ENCODE measurements around the gene ZNF750. TPM values are rescaled to one million over a fixed set of nuclear protein-coding genes. Genes with fewer than 3 reads are reported as not detected.
A peak's percentile ranks its signal among the peaks of the same experiment; 100 is the strongest.

Gene ZNF750
- total and polyA plus RNA-seq, 4 donors, result 0.02 to 0.08 TPM; not detected in 2

GRCh38 chr17:82878527-82878926 lies 38.7 kb upstream of the ZNF750 start:
- Histone ChIP-seq H3K9ac (ENCODE audit: low read depth in 1 of 2, low read length in 2 of 2) (no peak overlapping the region), H3K36me3 (ENCODE audit: control insufficient read depth in 4 of 4, insufficient read depth in 3 of 4, low read depth in 1 of 4, low read length in 3 of 4) (no peaks in the 10 kb centered on the region), H3K27me3 (ENCODE audit: control insufficient read depth in 4 of 4, insufficient read depth in 4 of 4, low read length in 3 of 4) (no peaks in the 10 kb centered on the region), H3K4me3 (ENCODE audit: low read depth in 1 of 3, low read length in 3 of 3) (no peak overlapping the region), H3K9me3 (ENCODE audit: control insufficient read depth in 4 of 4, low read length in 3 of 4) (no peaks in the 10 kb centered on the region), H3K27ac (ENCODE audit: low read depth in 1 of 2, low read length in 2 of 2) (no peak overlapping the region), H3K4me1 (ENCODE audit: control insufficient read depth in 4 of 4, insufficient read depth in 4 of 4, low read length in 3 of 4) (peaks cover 0 to 8% (median 4%) of the 10 kb centered on the region in 4 donors)
- DNase-seq (ENCODE audit: low spot score), result no peak
- TF ChIP-seq NR2F2 (IDR thresholded peaks at IDR 0.05) (no peak), FOXA2 (IDR thresholded peaks at IDR 0.05) (no peak), SP1 (IDR thresholded peaks at IDR 0.05) (no peak), ZBTB33 (IDR thresholded peaks at IDR 0.05) (no peak), TAF1 (conservative IDR thresholded peaks at IDR 0.05) (no peak)
- WGBS, result 77% methylated on average over 9 of the region's 9 CpGs

GRCh38 chr17:82876602-82877379 lies 37.0 kb upstream of the ZNF750 start:
- WGBS, result 60% methylated on average over 14 of the region's 14 CpGs
- Histone ChIP-seq H3K4me3 (ENCODE audit: low read depth in 1 of 3, low read length in 3 of 3) (no peak overlapping the region), H3K36me3 (ENCODE audit: control insufficient read depth in 4 of 4, insufficient read depth in 3 of 4, low read depth in 1 of 4, low read length in 3 of 4) (peaks cover 0 to 2% (median under 1%) of the 10 kb centered on the region in 4 donors), H3K27me3 (ENCODE audit: control insufficient read depth in 4 of 4, insufficient read depth in 4 of 4, low read length in 3 of 4) (no peaks in the 10 kb centered on the region), H3K9ac (ENCODE audit: low read depth in 1 of 2, low read length in 2 of 2) (no peak overlapping the region), H3K27ac (ENCODE audit: low read depth in 1 of 2, low read length in 2 of 2) (peak overlapping the region in 1 of 2 donors; percentile 7), H3K9me3 (ENCODE audit: control insufficient read depth in 4 of 4, low read length in 3 of 4) (no peaks in the 10 kb centered on the region), H3K4me1 (ENCODE audit: control insufficient read depth in 4 of 4, insufficient read depth in 4 of 4, low read length in 3 of 4) (peaks cover 0 to 4% (median 2%) of the 10 kb centered on the region in 4 donors)
- TF ChIP-seq CTCF (IDR thresholded peaks at IDR 0.05; ENCODE audit: low read depth, low read length, missing input control) (peak; percentile 48), RAD21 (IDR thresholded peaks at IDR 0.05) (peak; percentile 71 to 76), REST (IDR thresholded peaks at IDR 0.05) (no peak), FOXA1 (IDR thresholded peaks at IDR 0.05) (no peak)
- DNase-seq (ENCODE audit: low spot score), result no peak
